Astrocyte (in vitro differentiated cells and primary cell): ENCODE data around the gene ELK3. TPM values are rescaled to one million over a fixed set of nuclear protein-coding genes. Genes with fewer than 3 reads are reported as not detected.
A peak's percentile ranks its signal among the peaks of the same experiment; 100 is the strongest.

Source experiments
- DNase-seq: peaks from one replicate; pipeline ENCODE4 v3.0.0-alpha.2; 2010; ENCODE audit warnings: low read depth
- FAIRE-seq: peaks from 2 replicates; lab custom pipeline; 2011; peaks lifted over from hg19 to GRCh38; lab: Jason Lieb, UNC
- H2AFZ ChIP-seq: 2 replicates; pipeline ENCODE4 v1.6.0; 2012; ENCODE audit warnings: low read depth, low read length, inconsistent platforms
- H3K27ac ChIP-seq: 2 replicates; pipeline ENCODE4 v1.5.1; 2011; ENCODE audit warnings: low read depth, low read length, inconsistent platforms
- H3K27me3 ChIP-seq: 2 replicates; pipeline ENCODE4 v1.6.0; 2011; ENCODE audit warnings: low read length, inconsistent platforms; ENCODE audit not compliant: insufficient read depth
- H3K36me3 ChIP-seq: 2 replicates; pipeline ENCODE4 v1.5.1; 2011; ENCODE audit warnings: low read length, inconsistent platforms; ENCODE audit not compliant: insufficient read depth
- H3K4me1 ChIP-seq: 2 replicates; pipeline ENCODE4 v1.5.1; 2011; ENCODE audit warnings: low read length, inconsistent platforms; ENCODE audit not compliant: insufficient read depth
- H3K4me2 ChIP-seq: 2 replicates; pipeline ENCODE4 v1.6.0; 2012; ENCODE audit warnings: low read length, inconsistent platforms
- H3K4me3 ChIP-seq: 2 replicates; pipeline ENCODE4 v1.5.1; 2011; ENCODE audit warnings: low read depth, mild to moderate bottlenecking, low read length, inconsistent platforms; ENCODE audit not compliant: insufficient read depth
- H3K79me2 ChIP-seq: 2 replicates; pipeline ENCODE4 v1.6.0; 2012; ENCODE audit warnings: mild to moderate bottlenecking, low read length, inconsistent platforms; ENCODE audit not compliant: insufficient read depth
- H3K9ac ChIP-seq: 2 replicates; pipeline ENCODE4 v1.6.0; 2012; ENCODE audit warnings: mild to moderate bottlenecking, low read length, inconsistent platforms
- H3K9me3 ChIP-seq: 2 replicates; pipeline ENCODE4 v1.5.1; 2012; ENCODE audit warnings: low read depth, mild to moderate bottlenecking, low read length, inconsistent platforms; ENCODE audit not compliant: insufficient read depth
- H4K20me1 ChIP-seq: 2 replicates; pipeline ENCODE4 v1.6.0; 2012; ENCODE audit warnings: low read length, inconsistent platforms; ENCODE audit not compliant: insufficient read depth
- H3K27ac Mint-ChIP-seq: one replicate; pipeline ENCODE4 v1.8.0; 2021; ENCODE audit warnings: mild to moderate bottlenecking, mixed read lengths; ENCODE audit not compliant: unreplicated experiment
- H3K27me3 Mint-ChIP-seq: one replicate; pipeline ENCODE4 v1.8.0; 2021; ENCODE audit warnings: low read depth, mixed read lengths; ENCODE audit not compliant: unreplicated experiment
- H3K36me3 Mint-ChIP-seq: one replicate; pipeline ENCODE4 v1.8.0; 2021; ENCODE audit warnings: low read depth, mixed read lengths; ENCODE audit not compliant: unreplicated experiment
- H3K4me1 Mint-ChIP-seq: one replicate; pipeline ENCODE4 v1.8.0; 2021; ENCODE audit warnings: low read depth, mixed read lengths; ENCODE audit not compliant: unreplicated experiment
- H3K4me3 Mint-ChIP-seq: one replicate; pipeline ENCODE4 v1.8.0; 2021; ENCODE audit warnings: mild to moderate bottlenecking, moderate library complexity, mixed read lengths; ENCODE audit not compliant: unreplicated experiment
- H3K9me3 Mint-ChIP-seq: one replicate; pipeline ENCODE4 v1.8.0; 2021; ENCODE audit warnings: mild to moderate bottlenecking, mixed read lengths; ENCODE audit not compliant: unreplicated experiment
- CTCF ChIP-seq: IDR thresholded peaks from 2 replicates; pipeline ENCODE4 v1.5.1; 2011; ENCODE audit warnings: low read depth, mild to moderate bottlenecking, inconsistent platforms, low read length, moderate library complexity; ENCODE audit not compliant: insufficient read depth
- EZH2 ChIP-seq: IDR thresholded peaks from 2 replicates; pipeline ENCODE4 v1.6.1; 2012; ENCODE audit warnings: mild to moderate bottlenecking, low read length, inconsistent platforms; ENCODE audit not compliant: insufficient read depth
- total RNA-seq: library from RNA; stranded (reverse); gene quantifications from 2 replicates; pipeline ENCODE4 v1.2.1, GENCODE V29; 2021

The ELK3 gene
- total RNA-seq, 1 donor from 2014 or later = 62.7 TPM

GRCh38 chr12:96308881-96309280 lies 114.7 kb downstream of the ELK3 start:
- no peak overlapping the region for H2AFZ ChIP-seq
- no peak overlapping the region for H3K9ac ChIP-seq
- no peaks in the 10 kb centered on the region for H3K27me3 ChIP-seq
- peaks cover 2% of the 10 kb centered on the region for H3K4me1 Mint-ChIP-seq
- peaks cover 4% of the 10 kb centered on the region for H3K36me3 Mint-ChIP-seq
- H3K27ac ChIP-seq = no peak overlapping the region
- peaks cover 21% of the 10 kb centered on the region for H4K20me1 ChIP-seq
- DNase-seq = peak; percentile 41
- no peaks in the 10 kb centered on the region for H3K27me3 Mint-ChIP-seq
- H3K4me2 ChIP-seq = no peak overlapping the region
- no peaks in the 10 kb centered on the region for H3K9me3 Mint-ChIP-seq
- no peaks in the 10 kb centered on the region for H3K4me1 ChIP-seq
- peaks cover 15% of the 10 kb centered on the region for H3K36me3 ChIP-seq
- no peak for FAIRE-seq
- no peak overlapping the region for H3K27ac Mint-ChIP-seq
- H3K4me3 ChIP-seq = no peak overlapping the region
- no peaks in the 10 kb centered on the region for H3K9me3 ChIP-seq
- H3K79me2 ChIP-seq = peaks cover 90% of the 10 kb centered on the region
- TF ChIP-seq CTCF (no peak), EZH2 (no peak)
- no peak overlapping the region for H3K4me3 Mint-ChIP-seq

DNA sequence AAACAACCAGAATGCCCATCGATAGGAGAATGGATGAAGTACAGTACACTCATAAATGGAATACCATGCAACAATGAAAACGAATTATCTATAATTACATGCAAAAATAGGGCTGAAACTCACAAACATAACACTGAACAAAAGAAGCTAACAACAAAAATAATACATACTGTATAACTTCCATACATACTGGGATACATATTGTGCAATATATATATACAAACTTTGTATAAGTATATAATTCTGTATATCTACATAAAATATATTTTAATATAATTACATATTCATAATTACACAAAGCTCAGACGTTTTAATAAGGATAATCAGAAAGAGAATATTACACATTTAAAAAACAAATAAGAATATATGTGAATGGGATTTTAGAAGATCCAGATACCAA lies 115.9 kb downstream of the ELK3 start:
- H3K27ac Mint-ChIP-seq = no peak overlapping the region
- DNase-seq = no peak
- H3K79me2 ChIP-seq = peaks cover 92% of the 10 kb centered on the region
- no peak overlapping the region for H3K4me3 Mint-ChIP-seq
- FAIRE-seq = no peak
- H2AFZ ChIP-seq = no peak overlapping the region
- no peaks in the 10 kb centered on the region for H3K27me3 ChIP-seq
- peaks cover 4% of the 10 kb centered on the region for H3K36me3 Mint-ChIP-seq
- H3K27ac ChIP-seq = no peak overlapping the region
- H3K9ac ChIP-seq = no peak overlapping the region
- no peaks in the 10 kb centered on the region for H3K27me3 Mint-ChIP-seq
- no peak overlapping the region for H3K4me2 ChIP-seq
- H3K4me3 ChIP-seq = no peak overlapping the region
- H3K36me3 ChIP-seq = peaks cover 15% of the 10 kb centered on the region
- H3K9me3 Mint-ChIP-seq = no peaks in the 10 kb centered on the region
- H4K20me1 ChIP-seq = peaks cover 27% of the 10 kb centered on the region
- TF ChIP-seq EZH2 (no peak), CTCF (no peak)
- H3K4me1 Mint-ChIP-seq = peaks cover 11% of the 10 kb centered on the region
- no peaks in the 10 kb centered on the region for H3K9me3 ChIP-seq
- no peaks in the 10 kb centered on the region for H3K4me1 ChIP-seq

GRCh38 chr12:96311191-96311590 lies 117.0 kb downstream of the ELK3 start:
- H4K20me1 ChIP-seq = peaks cover 28% of the 10 kb centered on the region
- no peaks in the 10 kb centered on the region for H3K4me1 ChIP-seq
- peaks cover 17% of the 10 kb centered on the region for H3K4me1 Mint-ChIP-seq
- no peak overlapping the region for H3K27ac ChIP-seq
- FAIRE-seq = no peak
- H3K36me3 Mint-ChIP-seq = peaks cover 3% of the 10 kb centered on the region
- no peaks in the 10 kb centered on the region for H3K27me3 ChIP-seq
- H3K9me3 ChIP-seq = no peaks in the 10 kb centered on the region
- H3K9ac ChIP-seq = no peak overlapping the region
- H2AFZ ChIP-seq = no peak overlapping the region
- no peaks in the 10 kb centered on the region for H3K9me3 Mint-ChIP-seq
- no peak overlapping the region for H3K4me2 ChIP-seq
- no peaks in the 10 kb centered on the region for H3K27me3 Mint-ChIP-seq
- H3K4me3 ChIP-seq = no peak overlapping the region
- H3K27ac Mint-ChIP-seq = no peak overlapping the region
- no peak for TF ChIP-seq EZH2
- no peak for TF ChIP-seq CTCF
- no peak for DNase-seq
- H3K79me2 ChIP-seq = peaks cover 88% of the 10 kb centered on the region
- H3K36me3 ChIP-seq = peaks cover 15% of the 10 kb centered on the region
- H3K4me3 Mint-ChIP-seq = no peak overlapping the region
